ENCODE data around the gene RAD23B.

RAD23B gene

DNA sequence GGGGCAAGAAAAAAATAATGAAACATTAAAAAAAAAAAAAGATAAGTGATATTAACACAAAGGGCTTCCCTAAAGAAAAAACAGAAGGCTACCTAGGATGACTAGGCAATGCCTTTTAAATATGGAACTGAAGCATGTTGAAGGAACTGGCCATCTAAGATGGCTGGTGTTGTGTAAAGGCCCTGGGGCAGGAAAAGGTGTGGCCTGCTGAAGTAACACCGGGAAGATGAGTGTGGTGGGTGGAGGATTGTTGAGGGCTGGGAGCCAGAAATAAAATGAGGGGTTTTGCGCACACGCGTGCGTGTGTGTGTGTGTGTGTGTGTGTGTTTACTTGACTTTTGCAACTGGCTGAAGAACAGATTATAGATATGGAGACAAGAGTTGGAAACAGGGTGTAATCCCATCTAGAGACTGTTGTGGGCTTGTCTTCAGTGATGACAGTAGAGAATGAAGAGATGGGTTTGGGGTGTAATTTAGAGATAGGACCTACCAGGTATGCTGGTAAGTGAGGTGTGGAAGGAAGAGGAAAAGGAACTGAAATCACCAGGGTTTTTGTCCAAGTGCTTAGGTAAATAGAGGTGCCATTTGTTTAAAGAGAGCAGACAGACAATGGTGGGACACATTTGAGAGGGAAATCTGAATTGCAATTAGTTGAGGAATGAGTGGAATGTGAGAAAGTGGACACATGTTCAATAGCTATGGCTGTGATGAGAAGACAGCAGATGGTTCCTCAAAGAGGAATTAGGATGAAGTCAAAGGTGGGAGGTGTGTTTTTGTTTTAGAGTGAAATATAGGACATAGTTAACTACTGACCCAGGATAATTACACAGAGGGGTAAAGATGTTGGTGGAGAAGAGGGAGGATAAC is 33.9 kb downstream of the RAD23B start:
- TF ChIP-seq, protein P1, sequence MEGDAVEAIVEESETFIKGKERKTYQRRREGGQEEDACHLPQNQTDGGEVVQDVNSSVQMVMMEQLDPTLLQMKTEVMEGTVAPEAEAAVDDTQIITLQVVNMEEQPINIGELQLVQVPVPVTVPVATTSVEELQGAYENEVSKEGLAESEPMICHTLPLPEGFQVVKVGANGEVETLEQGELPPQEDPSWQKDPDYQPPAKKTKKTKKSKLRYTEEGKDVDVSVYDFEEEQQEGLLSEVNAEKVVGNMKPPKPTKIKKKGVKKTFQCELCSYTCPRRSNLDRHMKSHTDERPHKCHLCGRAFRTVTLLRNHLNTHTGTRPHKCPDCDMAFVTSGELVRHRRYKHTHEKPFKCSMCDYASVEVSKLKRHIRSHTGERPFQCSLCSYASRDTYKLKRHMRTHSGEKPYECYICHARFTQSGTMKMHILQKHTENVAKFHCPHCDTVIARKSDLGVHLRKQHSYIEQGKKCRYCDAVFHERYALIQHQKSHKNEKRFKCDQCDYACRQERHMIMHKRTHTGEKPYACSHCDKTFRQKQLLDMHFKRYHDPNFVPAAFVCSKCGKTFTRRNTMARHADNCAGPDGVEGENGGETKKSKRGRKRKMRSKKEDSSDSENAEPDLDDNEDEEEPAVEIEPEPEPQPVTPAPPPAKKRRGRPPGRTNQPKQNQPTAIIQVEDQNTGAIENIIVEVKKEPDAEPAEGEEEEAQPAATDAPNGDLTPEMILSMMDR (IDR thresholded peaks at IDR 0.05; ENCODE audit: low read depth, low read length) = no peak
- peak in 1 of 2 donors; percentile 24 for DNase-seq (ENCODE audit: low read depth in 2 of 2)
- H3K4me3 ChIP-seq (replicated peaks in 1 of 2; ENCODE audit: low read depth in 2 of 2, low read length in 2 of 2) = no peak overlapping the region

DNA sequence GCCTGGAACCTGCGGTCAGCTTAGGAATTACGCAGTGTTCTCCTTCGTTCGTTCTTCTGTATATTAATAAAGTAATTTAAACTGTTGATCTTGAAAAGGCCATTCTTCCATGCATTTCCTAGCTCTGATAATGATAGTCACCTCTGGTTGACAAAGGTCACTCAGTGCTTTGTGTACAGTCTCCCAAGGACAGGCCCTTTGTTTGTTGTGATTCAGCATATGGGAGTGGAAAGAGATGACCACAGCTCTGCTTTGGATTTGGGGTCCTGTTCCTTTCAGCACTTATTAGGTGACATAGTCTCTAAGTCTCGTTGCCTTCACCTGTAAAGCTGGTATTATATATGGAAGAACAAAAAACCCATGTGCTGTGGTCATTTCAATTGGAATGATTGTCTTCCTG is 39.6 kb downstream of the RAD23B start:
- TF ChIP-seq, protein P1 (IDR thresholded peaks at IDR 0.05; ENCODE audit: low read depth, low read length) = no peak
- no peak overlapping the region for H3K4me3 ChIP-seq (replicated peaks in 1 of 2; ENCODE audit: low read depth in 2 of 2, low read length in 2 of 2)
- no peak for DNase-seq (ENCODE audit: low read depth in 2 of 2)

DNA sequence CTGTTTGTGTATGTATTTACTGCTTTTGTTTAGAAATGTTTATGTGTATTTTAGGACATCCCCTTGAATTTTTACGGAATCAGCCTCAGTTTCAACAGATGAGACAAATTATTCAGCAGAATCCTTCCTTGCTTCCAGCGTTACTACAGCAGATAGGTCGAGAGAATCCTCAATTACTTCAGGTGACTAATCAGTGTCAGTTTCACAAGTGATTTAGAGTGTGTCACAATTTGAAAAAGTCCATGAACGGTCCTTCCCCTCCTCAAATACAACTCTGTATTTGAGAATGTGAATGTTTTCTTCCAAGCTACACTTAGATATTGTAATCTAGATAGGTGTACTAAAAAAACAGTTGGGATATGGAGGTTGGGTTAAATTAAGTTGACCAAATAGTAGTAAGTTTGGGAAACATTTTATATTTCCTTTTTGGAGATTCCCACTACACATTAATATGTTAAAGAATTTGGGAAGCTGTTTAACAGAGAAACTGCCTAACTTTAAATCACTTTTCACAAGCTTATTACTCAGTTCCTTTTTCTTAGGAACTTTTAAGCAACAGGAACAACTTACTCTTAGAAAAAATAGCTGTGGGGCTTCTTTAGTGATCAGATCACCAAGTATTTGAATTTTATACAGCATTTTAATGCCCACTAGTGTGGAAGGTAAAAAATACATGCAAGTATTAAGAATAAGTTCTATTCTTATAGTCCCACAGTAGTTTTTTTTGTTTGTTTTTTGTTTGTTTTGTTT is 40.9 kb downstream of the RAD23B start:
- DNase-seq (ENCODE audit: low read depth in 2 of 2) = no peak
- TF ChIP-seq, protein P1 (IDR thresholded peaks at IDR 0.05; ENCODE audit: low read depth, low read length) = no peak
- no peak overlapping the region for H3K4me3 ChIP-seq (replicated peaks in 1 of 2; ENCODE audit: low read depth in 2 of 2, low read length in 2 of 2)

DNA sequence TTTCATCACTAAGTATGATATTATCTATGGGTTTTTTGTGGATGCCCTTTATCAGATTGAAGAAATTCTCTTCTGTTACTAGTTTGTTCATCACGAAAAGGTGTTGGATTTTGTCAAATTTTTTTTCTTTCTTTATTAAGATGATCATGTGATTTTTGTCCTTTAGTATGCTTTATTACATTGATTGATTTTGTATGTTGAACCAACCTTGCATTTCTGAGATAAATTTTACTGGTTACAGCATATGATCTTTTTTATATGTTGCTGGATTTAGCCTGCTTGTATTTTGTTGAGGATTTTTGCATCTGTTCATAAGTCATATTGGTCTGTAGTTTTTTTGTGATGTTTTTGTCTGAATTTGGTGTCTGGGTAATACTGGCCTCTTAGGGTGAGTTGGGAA is 42.8 kb downstream of the RAD23B start:
- no peak for DNase-seq (ENCODE audit: low read depth in 2 of 2)
- H3K4me3 ChIP-seq (replicated peaks in 1 of 2; ENCODE audit: low read depth in 2 of 2, low read length in 2 of 2) = no peak overlapping the region
- TF ChIP-seq, protein P1 (IDR thresholded peaks at IDR 0.05; ENCODE audit: low read depth, low read length) = no peak

DNA sequence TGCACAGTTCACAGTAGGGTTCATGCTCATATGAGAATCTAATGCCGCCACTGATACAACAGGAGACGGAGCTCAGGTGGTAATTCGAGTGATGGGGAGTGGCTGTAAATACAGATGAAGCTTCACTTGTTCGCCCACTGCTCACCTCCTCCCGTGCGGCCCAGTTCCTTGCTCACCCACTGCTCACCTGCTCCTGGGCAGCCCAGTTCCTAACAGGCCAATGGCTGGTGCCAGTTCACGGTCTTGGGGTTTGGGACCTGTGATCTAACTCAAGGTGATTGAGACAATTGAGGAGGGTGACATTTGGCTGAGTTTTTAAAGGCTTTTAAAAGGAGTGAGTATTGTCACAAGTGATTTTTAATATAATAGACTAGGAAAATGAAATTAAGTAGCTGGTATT is 45.4 kb downstream of the RAD23B start:
- DNase-seq (ENCODE audit: low read depth in 2 of 2) = no peak
- H3K4me3 ChIP-seq (replicated peaks in 1 of 2; ENCODE audit: low read depth in 2 of 2, low read length in 2 of 2) = no peak overlapping the region
- TF ChIP-seq, protein P1 (IDR thresholded peaks at IDR 0.05; ENCODE audit: low read depth, low read length) = no peak

DNA sequence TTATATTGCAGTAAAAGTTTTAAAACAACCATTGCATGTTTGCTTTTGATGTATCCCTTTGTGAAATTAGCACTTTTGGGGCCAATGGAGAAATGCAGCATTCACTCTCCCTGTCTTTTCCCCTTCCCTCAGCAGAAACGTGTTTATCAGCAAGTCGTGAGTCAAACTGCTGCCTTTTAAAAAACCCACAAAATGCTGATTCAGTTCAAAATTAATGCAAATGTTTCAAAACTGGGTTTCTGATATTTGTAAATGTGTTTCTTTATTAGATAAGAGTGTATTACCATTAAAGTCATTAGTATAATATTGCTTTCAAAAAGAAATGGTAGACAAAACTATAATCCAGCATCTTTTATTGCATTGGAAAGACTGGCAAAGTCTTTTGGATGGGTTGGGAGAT is 47.3 kb downstream of the RAD23B start:
- no peak for DNase-seq (ENCODE audit: low read depth in 2 of 2)
- TF ChIP-seq, protein P1 (IDR thresholded peaks at IDR 0.05; ENCODE audit: low read depth, low read length) = no peak
- no peak overlapping the region for H3K4me3 ChIP-seq (replicated peaks in 1 of 2; ENCODE audit: low read depth in 2 of 2, low read length in 2 of 2)
